GM23338 (cell line): ENCODE results near the gene C1orf21. TPM values are rescaled to one million over a fixed set of nuclear protein-coding genes. Genes with fewer than 3 reads are reported as not detected.

Source experiments
- ATAC-seq: fragments of 200-7000 bp; cut with Tn5 transposase; 3 replicates; pipeline ENCODE4 v1.9.1; 2020
- DNase-seq: peaks from one replicate; pipeline ENCODE4 v3.0.0-alpha.2; 2015; ENCODE audit warnings: low spot score
- H2AFZ ChIP-seq: fragments of 200-600 bp; sonication (generic); 2 replicates; pipeline ENCODE4 v1.8.0; 2016; ENCODE audit warnings: antibody characterized with exemption, mild to moderate bottlenecking, moderate library complexity
- H3F3A ChIP-seq: fragments of 200-600 bp; sonication (generic); replicated peaks from 2 replicates; pipeline ENCODE4 v1.8.0; 2017; ENCODE audit warnings: antibody characterized with exemption, mixed run types, low read depth
- H3K27ac ChIP-seq: fragments of 200-600 bp; sonication (generic); 2 replicates; pipeline ENCODE4 v1.6.1; 2016; ENCODE audit warnings: low read depth
- H3K27me3 ChIP-seq: fragments of 200-600 bp; sonication (generic); 2 replicates; pipeline ENCODE4 v1.8.0; 2016; ENCODE audit warnings: mild to moderate bottlenecking, mixed run types, moderate library complexity; ENCODE audit not compliant: insufficient read depth
- H3K36me3 ChIP-seq: fragments of 200-600 bp; sonication (generic); 2 replicates; pipeline ENCODE4 v1.8.0; 2016; ENCODE audit warnings: mild to moderate bottlenecking; ENCODE audit not compliant: insufficient read depth
- H3K4me1 ChIP-seq: fragments of 200-600 bp; sonication (generic); 2 replicates; pipeline ENCODE4 v1.8.0; 2016; ENCODE audit warnings: mild to moderate bottlenecking, moderate library complexity; ENCODE audit not compliant: insufficient read depth
- H3K4me2 ChIP-seq: fragments of 200-600 bp; sonication (generic); 2 replicates; pipeline ENCODE4 v1.7.1; 2017; ENCODE audit warnings: mixed run types
- H3K4me3 ChIP-seq: fragments of 200-600 bp; sonication (generic); 2 replicates; pipeline ENCODE4 v1.6.1; 2016; ENCODE audit warnings: mixed run types
- H3K79me2 ChIP-seq: fragments of 200-600 bp; sonication (generic); replicated peaks from 2 replicates; pipeline ENCODE4 v1.8.0; 2017; ENCODE audit warnings: mild to moderate bottlenecking; ENCODE audit not compliant: insufficient read depth
- H3K9me2 ChIP-seq: fragments of 200-600 bp; sonication (generic); 2 replicates; pipeline ENCODE4 v1.8.0; 2017; ENCODE audit not compliant: insufficient read depth
- H4K20me1 ChIP-seq: fragments of 200-600 bp; sonication (generic); replicated peaks from 2 replicates; pipeline ENCODE4 v1.8.0; 2017; ENCODE audit warnings: mild to moderate bottlenecking; ENCODE audit not compliant: insufficient read depth
- H3K27ac Mint-ChIP-seq: 2 replicates; pipeline ENCODE4 v1.8.0; 2020; ENCODE audit warnings: inconsistent platforms, mild to moderate bottlenecking, moderate library complexity, mixed read lengths
- H3K27me3 Mint-ChIP-seq: 3 replicates; pipeline ENCODE4 v1.8.0; 2022; ENCODE audit warnings: low read depth, mild to moderate bottlenecking, moderate library complexity, mixed read lengths, inconsistent platforms; ENCODE audit not compliant: insufficient read depth, poor library complexity
- H3K36me3 Mint-ChIP-seq: 3 replicates; pipeline ENCODE4 v1.8.0; 2021; ENCODE audit warnings: low read depth, mild to moderate bottlenecking, inconsistent platforms, moderate library complexity, mixed read lengths
- H3K4me1 Mint-ChIP-seq: 3 replicates; pipeline ENCODE4 v1.8.0; 2020; ENCODE audit warnings: mild to moderate bottlenecking, inconsistent platforms, mixed read lengths
- H3K4me3 Mint-ChIP-seq: 3 replicates; pipeline ENCODE4 v1.8.0; 2021; ENCODE audit warnings: moderate library complexity, mild to moderate bottlenecking, inconsistent platforms, mixed read lengths
- H3K9me3 Mint-ChIP-seq: 3 replicates; pipeline ENCODE4 v1.8.0; 2020; ENCODE audit warnings: moderate library complexity, mild to moderate bottlenecking, inconsistent platforms, mixed read lengths
- CREB1 ChIP-seq: fragments of 250-450 bp; sonication (Bioruptor Pico); IDR thresholded peaks from 2 replicates; pipeline ENCODE4 v1.5.0; 2020; ENCODE audit warnings: low read depth, mild to moderate bottlenecking, moderate library complexity
- EZH2 ChIP-seq: fragments of 200-600 bp; sonication (generic); IDR thresholded peaks from one replicate; pipeline ENCODE4 v1.8.0; 2017; ENCODE audit warnings: antibody characterized with exemption, mild to moderate bottlenecking, low read depth; ENCODE audit not compliant: unreplicated experiment
- EZH2phosphoT487 ChIP-seq: fragments of 200-600 bp; sonication (generic); IDR thresholded peaks from one replicate; pipeline ENCODE4 v1.8.1; 2018; ENCODE audit warnings: antibody characterized with exemption; ENCODE audit not compliant: unreplicated experiment
- JUNB ChIP-seq: IDR thresholded peaks from one replicate; pipeline ENCODE4 v1.6.1; 2016; ENCODE audit warnings: antibody characterized with exemption; ENCODE audit not compliant: unreplicated experiment
- NANOG ChIP-seq: IDR thresholded peaks from 2 replicates; pipeline ENCODE4 v1.6.1; 2016; ENCODE audit warnings: antibody characterized with exemption, borderline replicate concordance
- polyA plus RNA-seq: library from polyadenylated mRNA; unstranded; fragments of >200 nt; fragmentation: Nextera tagmentation; extraction: Ambion mirVana; gene quantifications from 2 replicates; pipeline ENCODE4 v1.2.1, GENCODE V29; 2016
- total RNA-seq: library from RNA; depleted of rRNA; stranded (reverse); fragments of >200 nt; shearing (Covaris generic); gene quantifications from 2 replicates; pipeline ENCODE4 v1.2.3, GENCODE V29; 2014
- TF ChIP-seq, protein P1 (sequence below): fragments of 250-450 bp; sonication (Bioruptor Pico); IDR thresholded peaks from 2 replicates; pipeline ENCODE4 v1.5.0; 2020; ENCODE audit warnings: mild to moderate bottlenecking, moderate library complexity
- TF ChIP-seq, protein P2 (sequence below), 2 experiments: fragments of 200-600 bp in 1 of 2; sonication (generic) in 1 of 2; conservative IDR thresholded peaks; 2 replicates each; pipeline versions ENCODE4 v1.5.1 to v1.6.1; 2016 to 2017; ENCODE audit warnings: antibody characterized with exemption in 2 of 2, low read depth in 2 of 2, mild to moderate bottlenecking in 2 of 2, moderate library complexity in 1 of 2
- TF ChIP-seq, protein P3 (sequence below): IDR thresholded peaks from one replicate; pipeline ENCODE4 v1.6.1; 2018; ENCODE audit warnings: antibody characterized with exemption; ENCODE audit not compliant: unreplicated experiment
- TF ChIP-seq, protein P4 (sequence below): IDR thresholded peaks from 2 replicates; pipeline ENCODE4 v1.6.1; 2016; ENCODE audit warnings: antibody characterized with exemption

The C1orf21 gene
- total and polyA plus RNA-seq, 2 experiments from 2014 or later, result 28.0 to 40.4 TPM

DNA sequence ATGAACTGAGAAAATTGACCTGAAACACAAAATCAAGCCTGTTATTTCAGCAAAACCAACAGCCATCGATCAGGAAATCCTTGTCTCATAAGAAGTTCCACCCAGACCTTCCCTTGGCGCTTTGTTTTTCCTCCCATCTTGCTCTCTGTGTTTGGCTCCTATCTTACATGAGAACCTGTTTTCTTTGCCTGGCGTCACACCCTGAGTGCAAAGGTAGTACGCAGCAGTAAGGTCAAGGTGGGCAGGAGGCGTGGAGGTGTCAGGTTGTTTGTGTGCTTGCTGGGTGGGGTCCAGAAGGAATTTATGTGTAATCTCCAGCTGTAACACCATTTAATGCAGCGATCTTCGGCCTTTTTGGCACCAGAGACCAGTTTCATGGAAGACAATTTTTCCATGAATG lies 50.5 kb downstream of the C1orf21 start (continued):
- TF ChIP-seq, protein P1, sequence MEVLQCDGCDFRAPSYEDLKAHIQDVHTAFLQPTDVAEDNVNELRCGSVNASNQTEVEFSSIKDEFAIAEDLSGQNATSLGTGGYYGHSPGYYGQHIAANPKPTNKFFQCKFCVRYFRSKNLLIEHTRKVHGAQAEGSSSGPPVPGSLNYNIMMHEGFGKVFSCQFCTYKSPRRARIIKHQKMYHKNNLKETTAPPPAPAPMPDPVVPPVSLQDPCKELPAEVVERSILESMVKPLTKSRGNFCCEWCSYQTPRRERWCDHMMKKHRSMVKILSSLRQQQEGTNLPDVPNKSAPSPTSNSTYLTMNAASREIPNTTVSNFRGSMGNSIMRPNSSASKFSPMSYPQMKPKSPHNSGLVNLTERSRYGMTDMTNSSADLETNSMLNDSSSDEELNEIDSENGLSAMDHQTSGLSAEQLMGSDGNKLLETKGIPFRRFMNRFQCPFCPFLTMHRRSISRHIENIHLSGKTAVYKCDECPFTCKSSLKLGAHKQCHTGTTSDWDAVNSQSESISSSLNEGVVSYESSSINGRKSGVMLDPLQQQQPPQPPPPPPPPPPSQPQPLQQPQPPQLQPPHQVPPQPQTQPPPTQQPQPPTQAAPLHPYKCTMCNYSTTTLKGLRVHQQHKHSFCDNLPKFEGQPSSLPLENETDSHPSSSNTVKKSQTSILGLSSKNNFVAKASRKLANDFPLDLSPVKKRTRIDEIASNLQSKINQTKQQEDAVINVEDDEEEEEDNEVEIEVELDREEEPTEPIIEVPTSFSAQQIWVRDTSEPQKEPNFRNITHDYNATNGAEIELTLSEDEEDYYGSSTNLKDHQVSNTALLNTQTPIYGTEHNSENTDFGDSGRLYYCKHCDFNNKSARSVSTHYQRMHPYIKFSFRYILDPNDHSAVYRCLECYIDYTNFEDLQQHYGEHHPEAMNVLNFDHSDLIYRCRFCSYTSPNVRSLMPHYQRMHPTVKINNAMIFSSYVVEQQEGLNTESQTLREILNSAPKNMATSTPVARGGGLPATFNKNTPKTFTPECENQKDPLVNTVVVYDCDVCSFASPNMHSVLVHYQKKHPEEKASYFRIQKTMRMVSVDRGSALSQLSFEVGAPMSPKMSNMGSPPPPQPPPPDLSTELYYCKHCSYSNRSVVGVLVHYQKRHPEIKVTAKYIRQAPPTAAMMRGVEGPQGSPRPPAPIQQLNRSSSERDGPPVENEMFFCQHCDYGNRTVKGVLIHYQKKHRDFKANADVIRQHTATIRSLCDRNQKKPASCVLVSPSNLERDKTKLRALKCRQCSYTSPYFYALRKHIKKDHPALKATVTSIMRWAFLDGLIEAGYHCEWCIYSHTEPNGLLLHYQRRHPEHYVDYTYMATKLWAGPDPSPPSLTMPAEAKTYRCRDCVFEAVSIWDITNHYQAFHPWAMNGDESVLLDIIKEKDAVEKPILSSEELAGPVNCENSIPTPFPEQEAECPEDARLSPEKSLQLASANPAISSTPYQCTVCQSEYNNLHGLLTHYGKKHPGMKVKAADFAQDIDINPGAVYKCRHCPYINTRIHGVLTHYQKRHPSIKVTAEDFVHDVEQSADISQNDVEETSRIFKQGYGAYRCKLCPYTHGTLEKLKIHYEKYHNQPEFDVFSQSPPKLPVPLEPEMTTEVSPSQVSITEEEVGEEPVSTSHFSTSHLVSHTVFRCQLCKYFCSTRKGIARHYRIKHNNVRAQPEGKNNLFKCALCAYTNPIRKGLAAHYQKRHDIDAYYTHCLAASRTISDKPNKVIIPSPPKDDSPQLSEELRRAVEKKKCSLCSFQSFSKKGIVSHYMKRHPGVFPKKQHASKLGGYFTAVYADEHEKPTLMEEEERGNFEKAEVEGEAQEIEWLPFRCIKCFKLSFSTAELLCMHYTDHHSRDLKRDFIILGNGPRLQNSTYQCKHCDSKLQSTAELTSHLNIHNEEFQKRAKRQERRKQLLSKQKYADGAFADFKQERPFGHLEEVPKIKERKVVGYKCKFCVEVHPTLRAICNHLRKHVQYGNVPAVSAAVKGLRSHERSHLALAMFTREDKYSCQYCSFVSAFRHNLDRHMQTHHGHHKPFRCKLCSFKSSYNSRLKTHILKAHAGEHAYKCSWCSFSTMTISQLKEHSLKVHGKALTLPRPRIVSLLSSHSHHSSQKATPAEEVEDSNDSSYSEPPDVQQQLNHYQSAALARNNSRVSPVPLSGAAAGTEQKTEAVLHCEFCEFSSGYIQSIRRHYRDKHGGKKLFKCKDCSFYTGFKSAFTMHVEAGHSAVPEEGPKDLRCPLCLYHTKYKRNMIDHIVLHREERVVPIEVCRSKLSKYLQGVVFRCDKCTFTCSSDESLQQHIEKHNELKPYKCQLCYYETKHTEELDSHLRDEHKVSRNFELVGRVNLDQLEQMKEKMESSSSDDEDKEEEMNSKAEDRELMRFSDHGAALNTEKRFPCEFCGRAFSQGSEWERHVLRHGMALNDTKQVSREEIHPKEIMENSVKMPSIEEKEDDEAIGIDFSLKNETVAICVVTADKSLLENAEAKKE, result no peak
- TF ChIP-seq, protein P2, sequence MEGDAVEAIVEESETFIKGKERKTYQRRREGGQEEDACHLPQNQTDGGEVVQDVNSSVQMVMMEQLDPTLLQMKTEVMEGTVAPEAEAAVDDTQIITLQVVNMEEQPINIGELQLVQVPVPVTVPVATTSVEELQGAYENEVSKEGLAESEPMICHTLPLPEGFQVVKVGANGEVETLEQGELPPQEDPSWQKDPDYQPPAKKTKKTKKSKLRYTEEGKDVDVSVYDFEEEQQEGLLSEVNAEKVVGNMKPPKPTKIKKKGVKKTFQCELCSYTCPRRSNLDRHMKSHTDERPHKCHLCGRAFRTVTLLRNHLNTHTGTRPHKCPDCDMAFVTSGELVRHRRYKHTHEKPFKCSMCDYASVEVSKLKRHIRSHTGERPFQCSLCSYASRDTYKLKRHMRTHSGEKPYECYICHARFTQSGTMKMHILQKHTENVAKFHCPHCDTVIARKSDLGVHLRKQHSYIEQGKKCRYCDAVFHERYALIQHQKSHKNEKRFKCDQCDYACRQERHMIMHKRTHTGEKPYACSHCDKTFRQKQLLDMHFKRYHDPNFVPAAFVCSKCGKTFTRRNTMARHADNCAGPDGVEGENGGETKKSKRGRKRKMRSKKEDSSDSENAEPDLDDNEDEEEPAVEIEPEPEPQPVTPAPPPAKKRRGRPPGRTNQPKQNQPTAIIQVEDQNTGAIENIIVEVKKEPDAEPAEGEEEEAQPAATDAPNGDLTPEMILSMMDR (conservative IDR thresholded peaks at IDR 0.05; ENCODE audit: low read depth in 2 of 2), result no peak

DNA sequence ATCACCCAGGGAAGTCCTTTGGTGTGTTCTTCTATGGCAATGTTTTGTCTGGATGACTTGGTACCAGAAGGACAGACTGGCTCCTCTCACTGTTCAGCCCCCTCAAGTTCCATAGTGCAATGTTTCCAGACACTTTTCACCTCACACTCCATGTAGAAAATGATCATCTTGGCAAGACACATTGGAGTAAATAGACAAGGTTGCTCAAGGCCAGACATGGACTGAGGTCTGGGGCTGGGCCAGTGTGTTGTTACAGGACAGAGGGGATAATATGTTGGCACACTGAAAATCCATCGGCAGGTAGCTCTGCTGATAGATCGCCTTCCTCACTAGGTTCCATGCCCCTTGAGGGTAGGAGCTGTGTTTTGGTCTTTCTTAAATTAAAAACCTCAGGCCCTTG lies 51.5 kb downstream of the C1orf21 start:
- Histone ChIP-seq H3K4me3 (no peak overlapping the region), H3K4me1 (peaks cover 10% of the 10 kb centered on the region), H3K27ac (no peak overlapping the region), H4K20me1 (peaks cover 8% of the 10 kb centered on the region; the same call in 1 of the 2 replicates), H3K36me3 (no peaks in the 10 kb centered on the region), H3F3A (no peaks in the 10 kb centered on the region), H3K79me2 (peaks cover 69% of the 10 kb centered on the region), H2AFZ (no peak overlapping the region), H3K4me2 (no peak overlapping the region), H3K9me2 (peaks cover 15% of the 10 kb centered on the region; the same call in 1 of the 2 replicates), H3K27me3 (no peaks in the 10 kb centered on the region)
- Mint-ChIP-seq H3K4me3 (no peak overlapping the region), H3K4me1 (peaks cover 14% of the 10 kb centered on the region), H3K27ac (no peak overlapping the region), H3K36me3 (0 out of 3 replicates have a peak, but pooled peaks cover 6% of the 10 kb centered on the region), H3K27me3 (no peaks in the 10 kb centered on the region), H3K9me3 (no peaks in the 10 kb centered on the region)
- DNase-seq (no peak), ATAC-seq (no peak)
- TF ChIP-seq, protein P3, sequence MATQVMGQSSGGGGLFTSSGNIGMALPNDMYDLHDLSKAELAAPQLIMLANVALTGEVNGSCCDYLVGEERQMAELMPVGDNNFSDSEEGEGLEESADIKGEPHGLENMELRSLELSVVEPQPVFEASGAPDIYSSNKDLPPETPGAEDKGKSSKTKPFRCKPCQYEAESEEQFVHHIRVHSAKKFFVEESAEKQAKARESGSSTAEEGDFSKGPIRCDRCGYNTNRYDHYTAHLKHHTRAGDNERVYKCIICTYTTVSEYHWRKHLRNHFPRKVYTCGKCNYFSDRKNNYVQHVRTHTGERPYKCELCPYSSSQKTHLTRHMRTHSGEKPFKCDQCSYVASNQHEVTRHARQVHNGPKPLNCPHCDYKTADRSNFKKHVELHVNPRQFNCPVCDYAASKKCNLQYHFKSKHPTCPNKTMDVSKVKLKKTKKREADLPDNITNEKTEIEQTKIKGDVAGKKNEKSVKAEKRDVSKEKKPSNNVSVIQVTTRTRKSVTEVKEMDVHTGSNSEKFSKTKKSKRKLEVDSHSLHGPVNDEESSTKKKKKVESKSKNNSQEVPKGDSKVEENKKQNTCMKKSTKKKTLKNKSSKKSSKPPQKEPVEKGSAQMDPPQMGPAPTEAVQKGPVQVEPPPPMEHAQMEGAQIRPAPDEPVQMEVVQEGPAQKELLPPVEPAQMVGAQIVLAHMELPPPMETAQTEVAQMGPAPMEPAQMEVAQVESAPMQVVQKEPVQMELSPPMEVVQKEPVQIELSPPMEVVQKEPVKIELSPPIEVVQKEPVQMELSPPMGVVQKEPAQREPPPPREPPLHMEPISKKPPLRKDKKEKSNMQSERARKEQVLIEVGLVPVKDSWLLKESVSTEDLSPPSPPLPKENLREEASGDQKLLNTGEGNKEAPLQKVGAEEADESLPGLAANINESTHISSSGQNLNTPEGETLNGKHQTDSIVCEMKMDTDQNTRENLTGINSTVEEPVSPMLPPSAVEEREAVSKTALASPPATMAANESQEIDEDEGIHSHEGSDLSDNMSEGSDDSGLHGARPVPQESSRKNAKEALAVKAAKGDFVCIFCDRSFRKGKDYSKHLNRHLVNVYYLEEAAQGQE, result no peak
- TF ChIP-seq, protein P4, sequence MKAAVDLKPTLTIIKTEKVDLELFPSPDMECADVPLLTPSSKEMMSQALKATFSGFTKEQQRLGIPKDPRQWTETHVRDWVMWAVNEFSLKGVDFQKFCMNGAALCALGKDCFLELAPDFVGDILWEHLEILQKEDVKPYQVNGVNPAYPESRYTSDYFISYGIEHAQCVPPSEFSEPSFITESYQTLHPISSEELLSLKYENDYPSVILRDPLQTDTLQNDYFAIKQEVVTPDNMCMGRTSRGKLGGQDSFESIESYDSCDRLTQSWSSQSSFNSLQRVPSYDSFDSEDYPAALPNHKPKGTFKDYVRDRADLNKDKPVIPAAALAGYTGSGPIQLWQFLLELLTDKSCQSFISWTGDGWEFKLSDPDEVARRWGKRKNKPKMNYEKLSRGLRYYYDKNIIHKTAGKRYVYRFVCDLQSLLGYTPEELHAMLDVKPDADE, result no peak
- TF ChIP-seq, protein P2 (conservative IDR thresholded peaks at IDR 0.05; ENCODE audit: low read depth in 2 of 2), result no peak
- TF ChIP-seq NANOG (no peak), EZH2phosphoT487 (no peak), JUNB (no peak), CREB1 (CRISPR knock-in tag) (no peak), EZH2 (no peak)
